IPS-11a (cell line): ENCODE measurements around the gene AHSA1.

Source experiments
- H3K4me3 ChIP-seq: one replicate; pipeline ENCODE4 v1.5.1; 2013; ENCODE audit warnings: low read depth, low read length, control low read depth

The AHSA1 gene

DNA sequence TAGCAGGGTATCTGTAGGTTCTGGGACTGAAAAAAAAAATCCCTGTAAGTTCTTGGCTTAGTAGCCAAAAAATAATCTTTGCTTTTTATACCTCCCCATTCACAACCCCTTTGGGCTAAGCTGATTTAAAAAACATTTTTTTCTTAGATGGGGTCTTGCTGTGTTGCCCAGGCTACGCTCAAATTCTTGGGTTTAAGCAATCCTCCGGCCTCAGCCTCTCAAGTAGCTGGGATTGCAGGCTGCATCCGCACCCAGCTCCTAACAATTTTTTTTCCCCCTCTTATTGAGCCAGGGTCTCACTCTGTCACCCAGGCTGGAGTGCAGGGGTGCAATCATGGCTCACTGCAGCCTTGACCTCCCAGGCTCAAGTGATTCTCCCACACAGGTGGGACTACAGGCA, 49.9 kb downstream of the AHSA1 start:
- no peak overlapping the region for H3K4me3 ChIP-seq

DNA sequence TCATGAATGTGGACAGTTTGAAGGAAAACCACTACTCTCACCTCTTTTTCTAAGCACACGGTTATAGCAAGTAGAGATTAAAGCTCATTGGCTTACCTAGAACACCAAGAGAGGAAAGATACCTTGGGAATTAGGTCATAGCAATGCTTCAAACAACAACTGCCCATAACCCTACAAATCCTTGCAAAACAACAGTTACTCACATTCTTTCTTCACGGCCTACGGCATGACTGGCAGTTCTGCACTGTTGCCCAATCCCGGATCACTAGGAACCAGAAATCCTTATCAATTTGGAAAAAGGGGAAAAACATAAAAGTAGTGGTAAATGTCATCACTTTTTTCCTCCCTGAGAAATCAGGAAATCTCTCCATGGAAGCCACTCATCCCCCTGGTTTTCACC, 50.4 kb downstream of the AHSA1 start:
- H3K4me3 ChIP-seq = no peak overlapping the region

DNA sequence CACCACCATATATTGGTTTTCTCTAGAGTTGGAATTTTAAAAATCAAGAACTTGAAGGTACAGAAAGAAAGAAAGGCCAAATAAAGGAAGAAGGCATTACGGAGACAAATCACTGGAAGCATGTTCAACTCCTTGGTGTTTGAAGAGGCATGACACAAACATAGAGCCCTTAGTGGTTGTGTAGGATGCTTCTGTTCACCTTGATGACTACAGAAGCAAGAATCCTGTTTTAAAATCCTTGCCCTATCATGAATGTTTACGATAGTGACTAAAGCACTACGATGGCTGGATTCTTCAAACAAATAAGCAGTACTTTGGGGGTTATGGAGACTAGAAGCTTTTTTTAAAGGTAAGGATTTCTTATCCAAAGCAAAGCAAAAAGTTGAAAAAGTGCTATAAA, 51.0 kb downstream of the AHSA1 start:
- no peak overlapping the region for H3K4me3 ChIP-seq

DNA sequence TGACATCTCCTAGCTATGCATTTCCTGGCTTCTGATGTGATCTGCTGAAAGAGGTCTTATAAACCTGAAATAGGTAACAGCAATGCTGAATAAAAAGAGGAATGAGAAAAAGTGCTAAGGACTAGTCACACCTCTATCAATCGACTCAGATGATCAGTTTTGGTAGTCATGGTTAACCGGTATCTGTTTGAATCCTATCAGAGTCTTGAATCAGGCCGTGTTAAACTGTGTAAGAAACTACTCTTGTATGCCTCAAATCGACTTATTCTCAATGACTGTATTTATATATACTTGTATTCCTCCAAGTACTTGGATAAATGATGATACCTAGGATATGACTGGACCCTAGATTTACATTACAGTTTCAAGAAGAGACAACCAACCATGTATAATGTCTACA, 51.5 kb downstream of the AHSA1 start:
- H3K4me3 ChIP-seq = no peak overlapping the region

DNA sequence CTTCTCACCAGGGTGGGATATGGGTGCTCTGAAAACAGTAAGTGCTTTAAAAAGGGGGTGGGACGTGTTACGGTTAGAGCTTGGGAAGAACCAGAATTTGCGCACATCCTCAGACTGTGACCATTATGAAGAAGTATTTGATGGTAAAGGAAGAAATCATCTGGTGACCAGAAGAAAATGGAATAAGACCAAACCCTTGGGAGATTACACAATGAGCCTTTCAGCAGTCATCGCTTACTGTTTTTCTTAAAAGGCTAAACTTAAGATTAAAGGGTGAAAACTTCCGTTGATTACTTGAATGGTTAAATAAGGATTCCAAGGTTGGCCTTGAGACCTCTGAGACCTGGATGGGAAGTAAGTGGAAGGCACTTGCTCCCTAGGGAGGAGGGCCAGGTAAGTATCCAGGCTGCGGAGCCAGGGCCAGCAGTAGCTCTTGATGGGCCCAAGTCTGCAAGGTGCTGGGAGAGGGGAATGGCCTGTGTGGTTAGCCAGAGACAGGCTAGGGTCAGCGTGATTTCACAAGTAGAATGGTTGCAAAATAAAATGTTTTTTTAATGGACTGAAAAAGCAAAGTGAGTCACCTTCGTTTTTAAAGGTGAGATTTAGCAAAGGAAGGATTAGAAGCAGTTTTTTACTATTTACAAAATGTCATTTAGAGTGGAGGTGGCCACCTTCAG, 53.7 kb downstream of the AHSA1 start:
- H3K4me3 ChIP-seq = no peak overlapping the region

DNA sequence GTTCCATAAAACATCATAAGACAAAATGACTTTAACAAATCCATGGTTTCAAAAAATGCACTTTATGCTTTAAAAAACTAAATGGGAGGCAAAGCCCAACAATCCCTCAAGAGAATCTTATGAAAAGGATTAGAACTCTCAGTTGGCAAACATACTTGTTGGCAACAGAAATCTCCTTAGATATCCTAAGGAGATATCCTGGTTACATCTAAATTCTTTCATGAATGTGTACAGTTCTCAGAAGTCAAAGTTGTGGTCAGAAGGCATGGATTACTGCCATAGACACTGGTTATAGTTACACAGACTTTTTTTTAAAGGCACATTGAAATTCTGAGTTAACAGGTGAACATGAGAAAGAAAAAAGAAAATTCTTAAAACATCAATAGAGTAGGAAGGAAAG, 58.2 kb downstream of the AHSA1 start:
- H3K4me3 ChIP-seq = no peak overlapping the region
